Measurements from ENCODE around the gene FBXO17. TPM values are rescaled to one million over a fixed set of nuclear protein-coding genes. Genes with fewer than 3 reads are reported as not detected.

FBXO17 gene
- total RNA-seq, 1 experiment from 2014 or later: 142 TPM

- in situ Hi-C loops (cut with HindIII; ENCODE audit: low pct_unique_long_range_greater_than_20kb, low sequenced_read_pairs): no loop called here
- no peak for DNase-seq (ENCODE audit: low read depth)
These were observed 53.1 kb downstream of the FBXO17 start for GRCh38 chr19:38922482-38922881.

GRCh38 chr19:38921420-38922274 is 53.9 kb downstream of the FBXO17 start:
- no peak for DNase-seq (ENCODE audit: low read depth)
- in situ Hi-C loops (cut with HindIII; ENCODE audit: low pct_unique_long_range_greater_than_20kb, low sequenced_read_pairs): no loop called here

GRCh38 chr19:38920602-38921419 is 54.7 kb downstream of the FBXO17 start:
- no peak for DNase-seq (ENCODE audit: low read depth)
- in situ Hi-C loops (cut with HindIII; ENCODE audit: low pct_unique_long_range_greater_than_20kb, low sequenced_read_pairs): no loop called here

GRCh38 chr19:38919837-38920601 is 55.5 kb downstream of the FBXO17 start:
- no peak for DNase-seq (ENCODE audit: low read depth)
- in situ Hi-C loops (cut with HindIII; ENCODE audit: low pct_unique_long_range_greater_than_20kb, low sequenced_read_pairs): no loop called here

- in situ Hi-C loops (cut with HindIII; ENCODE audit: low pct_unique_long_range_greater_than_20kb, low sequenced_read_pairs): no loop called here
- no peak for DNase-seq (ENCODE audit: low read depth)
These were observed 57.0 kb downstream of the FBXO17 start for GRCh38 chr19:38918526-38918925.

- DNase-seq (ENCODE audit: low read depth): no peak
- in situ Hi-C loops (cut with HindIII; ENCODE audit: low pct_unique_long_range_greater_than_20kb, low sequenced_read_pairs): no loop called here
These were observed 57.5 kb downstream of the FBXO17 start for GRCh38 chr19:38917921-38918491.

GRCh38 chr19:38917516-38917915 is 58.0 kb downstream of the FBXO17 start:
- in situ Hi-C loops (cut with HindIII; ENCODE audit: low pct_unique_long_range_greater_than_20kb, low sequenced_read_pairs): no loop called here
- no peak for DNase-seq (ENCODE audit: low read depth)

- no peak for DNase-seq (ENCODE audit: low read depth)
- in situ Hi-C loops (cut with HindIII; ENCODE audit: low pct_unique_long_range_greater_than_20kb, low sequenced_read_pairs): no loop called here
These were observed 59.9 kb downstream of the FBXO17 start for GRCh38 chr19:38915329-38916321.

GRCh38 chr19:38913958-38914357 is 61.6 kb downstream of the FBXO17 start:
- no peak for DNase-seq (ENCODE audit: low read depth)
- in situ Hi-C loops (cut with HindIII; ENCODE audit: low pct_unique_long_range_greater_than_20kb, low sequenced_read_pairs): no loop called here

- no peak for DNase-seq (ENCODE audit: low read depth)
- in situ Hi-C loops (cut with HindIII; ENCODE audit: low pct_unique_long_range_greater_than_20kb, low sequenced_read_pairs): no loop called here
These were observed 62.7 kb downstream of the FBXO17 start for GRCh38 chr19:38912600-38913514.

GRCh38 chr19:38911388-38912001 is 64.0 kb downstream of the FBXO17 start:
- in situ Hi-C loops (cut with HindIII; ENCODE audit: low pct_unique_long_range_greater_than_20kb, low sequenced_read_pairs): no loop called here
- no peak for DNase-seq (ENCODE audit: low read depth)

GRCh38 chr19:38910488-38910887 is 65.1 kb downstream of the FBXO17 start:
- no peak for DNase-seq (ENCODE audit: low read depth)
- in situ Hi-C loops (cut with HindIII; ENCODE audit: low pct_unique_long_range_greater_than_20kb, low sequenced_read_pairs): no loop called here

- no peak for DNase-seq (ENCODE audit: low read depth)
- in situ Hi-C loops (cut with HindIII; ENCODE audit: low pct_unique_long_range_greater_than_20kb, low sequenced_read_pairs): no loop called here
These were observed 66.6 kb downstream of the FBXO17 start for GRCh38 chr19:38908911-38909310.

- in situ Hi-C loops (cut with HindIII; ENCODE audit: low pct_unique_long_range_greater_than_20kb, low sequenced_read_pairs): no loop called here
These were observed 67.9 kb downstream of the FBXO17 start for GRCh38 chr19:38907670-38908069.

GRCh38 chr19:38907227-38907626 is 68.3 kb downstream of the FBXO17 start:
- no peak for DNase-seq (ENCODE audit: low read depth)
- in situ Hi-C loops (cut with HindIII; ENCODE audit: low pct_unique_long_range_greater_than_20kb, low sequenced_read_pairs): no loop called here

More at GRCh38 chr19:38907670-38908069, 67.9 kb downstream of the FBXO17 start:
- DNase-seq (ENCODE audit: low read depth): no peak

- in situ Hi-C loops (cut with HindIII; ENCODE audit: low pct_unique_long_range_greater_than_20kb, low sequenced_read_pairs): no loop called here
- DNase-seq (ENCODE audit: low read depth): no peak
These were observed 69.9 kb downstream of the FBXO17 start for GRCh38 chr19:38905620-38906019.
